Measurements from ENCODE around the gene RPP14. TPM values are rescaled to one million over a fixed set of nuclear protein-coding genes. Genes with fewer than 3 reads are reported as not detected.

Gene RPP14
- total RNA-seq (2014; rRNA removed; shearing (Covaris generic)): 14.9 and 15.7 TPM in 2 replicates
- 11.4 and 13.4 TPM in 2 replicates for polyA plus RNA-seq (2016; fragmentation: Nextera tagmentation; extraction: Ambion mirVana)

GRCh38 chr3:58305882-58306711 is at the start of gene RPP14, which contains the start of gene HTD2:
RPP14 (plus strand) TSS chr3:58306245; CDS start chr3:58310330, 4,085 bp downstream.
HTD2 (plus strand) TSS chr3:58306520; CDS start chr3:58317614, 11,094 bp downstream.
- H3K27ac ChIP-seq: peak within 1 kb of the TSS; percentile 91
- H3K27me3 ChIP-seq (replicated peaks; ENCODE audit: insufficient read depth): peaks cover 11% of the 10 kb centered on the region; the same call in 1 of the 2 replicates
- 4% methylated on average over 70 to 71 of the region's 71 CpGs for WGBS, 2 experiments (ENCODE audit: low coverage in 1 of 2, low lambda C conversion rate in 2 of 2, missing lambda C conversion rate in 2 of 2)

DNA sequence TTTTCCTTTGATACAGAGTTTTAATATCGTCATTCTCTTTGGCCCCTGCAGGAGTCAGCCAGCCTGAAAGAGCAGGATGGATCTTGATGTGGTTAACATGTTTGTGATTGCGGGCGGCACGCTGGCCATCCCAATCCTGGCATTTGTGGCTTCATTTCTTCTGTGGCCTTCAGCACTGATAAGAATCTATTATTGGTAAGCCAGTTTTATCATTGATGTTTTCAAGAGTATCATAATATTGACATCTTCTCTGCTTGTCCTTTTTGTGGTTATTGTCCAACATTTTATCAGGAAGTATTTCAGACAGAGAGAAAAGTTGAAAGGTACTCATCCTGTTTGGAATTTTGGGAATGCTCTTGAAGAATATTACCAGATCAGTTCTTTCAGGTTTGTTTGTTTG is 49.5 kb upstream of the RPP14 start:
- Histone ChIP-seq H3K9ac (no peak overlapping the region), H3K36me3 (ENCODE audit: low read depth) (no peaks in the 10 kb centered on the region), H3K9me2 (ENCODE audit: insufficient read depth) (no peaks in the 10 kb centered on the region), H3K9me3 (ENCODE audit: low read depth) (no peaks in the 10 kb centered on the region), H3K4me2 (ENCODE audit: unreplicated experiment) (no peak overlapping the region), H3K27ac (no peak overlapping the region), H3F3A (ENCODE audit: insufficient read depth) (peaks cover 18% of the 10 kb centered on the region), H2AFZ (no peak overlapping the region), H3K4me3 (no peak overlapping the region), H3K79me2 (ENCODE audit: insufficient read depth) (no peaks in the 10 kb centered on the region), H3K4me1 (ENCODE audit: insufficient read depth) (peaks cover 11% of the 10 kb centered on the region), H3K27me3 (replicated peaks; ENCODE audit: insufficient read depth) (no peaks in the 10 kb centered on the region), H4K20me1 (ENCODE audit: insufficient read depth) (no peaks in the 10 kb centered on the region)
- in situ Hi-C loops (cut with MboI): no loop called here
- DNase-seq: no peak
- TF ChIP-seq EZH2phosphoT487 (IDR thresholded peaks at IDR 0.05; ENCODE audit: insufficient read depth, low read depth): no peak
- no peak for TF ChIP-seq EZH2 (IDR thresholded peaks at IDR 0.05; ENCODE audit: insufficient read depth, poor library complexity, severe bottlenecking)
- 86 to 88% methylated on average over 4 of the region's 4 CpGs for WGBS, 2 experiments (ENCODE audit: low coverage in 1 of 2, low lambda C conversion rate in 2 of 2, missing lambda C conversion rate in 2 of 2)

More at GRCh38 chr3:58305882-58306711, at the start of gene RPP14, which contains the start of gene HTD2:
- peaks cover 8% of the 10 kb centered on the region for H3F3A ChIP-seq (ENCODE audit: insufficient read depth)
- H4K20me1 ChIP-seq (ENCODE audit: insufficient read depth): 0 out of 2 replicates have a peak, but pooled peaks cover 6% of the 10 kb centered on the region
- peak; percentile 99 for DNase-seq
- peak within 1 kb of the TSS; percentile 82 for H3K4me2 ChIP-seq (ENCODE audit: unreplicated experiment)
- H2AFZ ChIP-seq: peak within 1 kb of the TSS; percentile 71
- H3K9ac ChIP-seq: peak within 1 kb of the TSS; percentile 97
- peaks cover 13% of the 10 kb centered on the region for H3K4me1 ChIP-seq (ENCODE audit: insufficient read depth)
- H3K9me2 ChIP-seq (ENCODE audit: insufficient read depth): no peaks in the 10 kb centered on the region
- no peaks in the 10 kb centered on the region for H3K9me3 ChIP-seq (ENCODE audit: low read depth)
- TF ChIP-seq EZH2phosphoT487 (IDR thresholded peaks at IDR 0.05; ENCODE audit: insufficient read depth, low read depth) (no peak), EZH2 (IDR thresholded peaks at IDR 0.05; ENCODE audit: insufficient read depth, poor library complexity, severe bottlenecking) (no peak)
- H3K4me3 ChIP-seq: peak within 1 kb of the TSS; percentile 96
- peaks cover 8% of the 10 kb centered on the region for H3K36me3 ChIP-seq (ENCODE audit: low read depth)
- peaks cover 46% of the 10 kb centered on the region for H3K79me2 ChIP-seq (ENCODE audit: insufficient read depth)
- in situ Hi-C loops (cut with MboI): no loop called here

GRCh38 chr3:58258392-58259055 is 47.5 kb upstream of the RPP14 start:
- Histone ChIP-seq H3K27me3 (replicated peaks; ENCODE audit: insufficient read depth) (no peaks in the 10 kb centered on the region), H3F3A (ENCODE audit: insufficient read depth) (peaks cover 20% of the 10 kb centered on the region), H4K20me1 (ENCODE audit: insufficient read depth) (no peaks in the 10 kb centered on the region), H3K4me1 (ENCODE audit: insufficient read depth) (peaks cover 11% of the 10 kb centered on the region), H3K4me2 (ENCODE audit: unreplicated experiment) (no peak overlapping the region), H3K27ac (no peak overlapping the region), H3K79me2 (ENCODE audit: insufficient read depth) (no peaks in the 10 kb centered on the region), H2AFZ (no peak overlapping the region), H3K36me3 (ENCODE audit: low read depth) (no peaks in the 10 kb centered on the region), H3K9me3 (ENCODE audit: low read depth) (no peaks in the 10 kb centered on the region), H3K9me2 (ENCODE audit: insufficient read depth) (no peaks in the 10 kb centered on the region), H3K9ac (no peak overlapping the region), H3K4me3 (no peak overlapping the region)
- TF ChIP-seq EZH2 (IDR thresholded peaks at IDR 0.05; ENCODE audit: insufficient read depth, poor library complexity, severe bottlenecking) (no peak), EZH2phosphoT487 (IDR thresholded peaks at IDR 0.05; ENCODE audit: insufficient read depth, low read depth) (no peak)
- WGBS, 2 experiments (ENCODE audit: low coverage in 1 of 2, low lambda C conversion rate in 2 of 2, missing lambda C conversion rate in 2 of 2): 93 to 94% methylated on average over 10 of the region's 10 CpGs
- in situ Hi-C loops (cut with MboI): no loop called here
- no peak for DNase-seq

- H3K9me2 ChIP-seq (ENCODE audit: insufficient read depth): no peaks in the 10 kb centered on the region
- H3K27ac ChIP-seq: peak overlapping the region; percentile 88
- H3K27me3 ChIP-seq (replicated peaks; ENCODE audit: insufficient read depth): no peaks in the 10 kb centered on the region
- H4K20me1 ChIP-seq (ENCODE audit: insufficient read depth): no peaks in the 10 kb centered on the region
- H3K9me3 ChIP-seq (ENCODE audit: low read depth): no peaks in the 10 kb centered on the region
- no peak overlapping the region for H2AFZ ChIP-seq
- H3F3A ChIP-seq (ENCODE audit: insufficient read depth): peaks cover 20% of the 10 kb centered on the region
- WGBS, 2 experiments (ENCODE audit: low coverage in 1 of 2, low lambda C conversion rate in 2 of 2, missing lambda C conversion rate in 2 of 2): 32 to 33% methylated on average over 6 of the region's 6 CpGs
- H3K4me1 ChIP-seq (ENCODE audit: insufficient read depth): peaks cover 11% of the 10 kb centered on the region
- no peak overlapping the region for H3K4me3 ChIP-seq
- H3K9ac ChIP-seq: peak overlapping the region; percentile 68
- TF ChIP-seq EZH2 (IDR thresholded peaks at IDR 0.05; ENCODE audit: insufficient read depth, poor library complexity, severe bottlenecking) (no peak), EZH2phosphoT487 (IDR thresholded peaks at IDR 0.05; ENCODE audit: insufficient read depth, low read depth) (peak; percentile 71; the same call in 1 of the 2 replicates)
- H3K36me3 ChIP-seq (ENCODE audit: low read depth): no peaks in the 10 kb centered on the region
- DNase-seq: peak; percentile 93
- in situ Hi-C loops (cut with MboI): no loop called here
- H3K4me2 ChIP-seq (ENCODE audit: unreplicated experiment): peak overlapping the region; percentile 22
- H3K79me2 ChIP-seq (ENCODE audit: insufficient read depth): no peaks in the 10 kb centered on the region
Observed at GRCh38 chr3:58260261-58260731, 45.7 kb upstream of the RPP14 start.

Measured in GM23248 (cell line).